Panc1 (cell line): ENCODE results near the gene MYOG. TPM values are rescaled to one million over a fixed set of nuclear protein-coding genes. Genes with fewer than 3 reads are reported as not detected.

Experiments
- ATAC-seq: fragments of 200-7000 bp; cut with Tn5 transposase; 2 replicates; pipeline ENCODE4 v1.9.1; 2020; ENCODE audit warnings: mild to moderate bottlenecking, moderate library complexity
- BruUV-seq: library from RNA; stranded (reverse); fragments of 400-500 nt; replicated peaks from 2 replicates; lab custom pipeline; 2021; lab: Mats Ljungman, UMichigan
- CTCF ChIA-PET: fragments of 300-600 bp; sonication (Branson Sonifier 250); formaldehyde crosslinking; loops from one replicate; lab custom pipeline; 2022; ENCODE audit warnings: antibody characterized with exemption; lab: Charles Lee
- POLR2A ChIA-PET: fragments of 300-600 bp; sonication (Branson Sonifier 250); formaldehyde crosslinking; loops from one replicate; lab custom pipeline; 2022; ENCODE audit warnings: antibody characterized with exemption; lab: Charles Lee
- DNase-seq: peaks from one replicate; pipeline ENCODE4 v3.0.0-alpha.2; 2010; ENCODE audit warnings: low read depth, low spot score
- H3K27ac ChIP-seq: 2 replicates; pipeline ENCODE4 v1.5.1; 2011; ENCODE audit warnings: mild to moderate bottlenecking, low read length, inconsistent platforms
- H3K27me3 ChIP-seq: fragments of 200-500 bp; sonication (Bioruptor generic); 2 replicates; pipeline ENCODE4 v1.6.0; 2014; ENCODE audit warnings: low read length, inconsistent platforms; ENCODE audit not compliant: control insufficient read depth, insufficient read depth
- H3K36me3 ChIP-seq: fragments of 200-500 bp; sonication (Bioruptor generic); 2 replicates; pipeline ENCODE4 v1.5.1; 2014; ENCODE audit warnings: inconsistent platforms, mild to moderate bottlenecking, low read length, moderate library complexity; ENCODE audit not compliant: control insufficient read depth, insufficient read depth
- H3K4me1 ChIP-seq: 2 replicates; pipeline ENCODE4 v1.5.1; 2011; ENCODE audit warnings: inconsistent platforms, mild to moderate bottlenecking, low read length, moderate library complexity; ENCODE audit not compliant: control insufficient read depth, insufficient read depth
- H3K4me3 ChIP-seq, 2 experiments: 2 replicates each; pipeline ENCODE4 v1.5.1; 2011 to 2012; ENCODE audit warnings: low read depth in 2 of 2, low read length in 2 of 2, mild to moderate bottlenecking in 2 of 2, inconsistent platforms in 1 of 2, moderate library complexity in 1 of 2
- H3K9me3 ChIP-seq: fragments of 200-500 bp; sonication (Bioruptor generic); 2 replicates; pipeline ENCODE4 v1.5.1; 2014; ENCODE audit warnings: low read depth, mild to moderate bottlenecking, inconsistent platforms, low read length, moderate library complexity; ENCODE audit not compliant: control insufficient read depth, insufficient read depth
- CTCF ChIP-seq: fragments of 450-650 bp; IDR thresholded peaks from 2 replicates; pipeline ENCODE4 v1.5.1; 2017; ENCODE audit warnings: mild to moderate bottlenecking
- POLR2AphosphoS5 ChIP-seq: IDR thresholded peaks from 2 replicates; pipeline ENCODE4 v1.6.1; 2012; ENCODE audit warnings: mild to moderate bottlenecking, low read depth, low read length, moderate library complexity
- REST ChIP-seq, 2 experiments: IDR thresholded peaks; 2 replicates each; pipeline ENCODE4 v1.6.1; 2011 to 2012; ENCODE audit warnings: low read depth in 2 of 2, control low read depth in 1 of 2, low read length in 1 of 2, mild to moderate bottlenecking in 1 of 2, moderate library complexity in 1 of 2; ENCODE audit not compliant: insufficient read depth in 1 of 2
- SIN3A ChIP-seq: IDR thresholded peaks from 2 replicates; pipeline ENCODE4 v1.6.1; 2012; ENCODE audit warnings: low read depth, mild to moderate bottlenecking, low read length, moderate library complexity, borderline replicate concordance; ENCODE audit not compliant: insufficient read depth
- TCF7L2 ChIP-seq: IDR thresholded peaks from 2 replicates; pipeline ENCODE4 v1.6.1; 2011; ENCODE audit warnings: mild to moderate bottlenecking, low read depth, low read length, inconsistent platforms
- in situ Hi-C: cut with HindIII; loops from 2 replicates; pipeline ENCODE4 v1.10.0; 2016; ENCODE audit warnings: low sequenced_read_pairs, low pct_unique_long_range_greater_than_20kb
- intact Hi-C: fragments of 100-400 bp; cut with micrococcal nuclease; formaldehyde crosslinking; loops from one replicate; pipeline ENCODE4 v1.10.0; 2022; ENCODE audit not compliant: unreplicated experiment
- total RNA-seq: library from RNA; stranded (reverse); gene quantifications from one replicate; pipeline ENCODE4 v1.2.1, GENCODE V29; 2021; ENCODE audit not compliant: unreplicated experiment

Gene MYOG
- total RNA-seq, 1 experiment from 2014 or later: not detected

GRCh38 chr1:203126866-203127665, 41.3 kb upstream of the MYOG start:
- Histone ChIP-seq H3K4me1 (peaks cover 28% of the 10 kb centered on the region), H3K9me3 (no peaks in the 10 kb centered on the region), H3K27ac (no peak overlapping the region), H3K4me3 (peak overlapping the region; percentile 39 to 58), H3K27me3 (peaks cover 7% of the 10 kb centered on the region), H3K36me3 (no peaks in the 10 kb centered on the region)
- DNase-seq (no peak), ATAC-seq (no peak)
- TF ChIP-seq SIN3A (no peak), POLR2AphosphoS5 (no peak), TCF7L2 (no peak), REST (IDR thresholded peaks at IDR 0.05; ENCODE audit: insufficient read depth in 1 of 2, low read depth in 2 of 2, low read length in 1 of 2) (no peak), CTCF (no peak)
- in situ Hi-C loops (no loop called here), intact Hi-C loops (no loop called here)
- CTCF ChIA-PET: interaction anchor here (0.8 to 1.4 kb wide), 4 partner anchors 9 to 75 kb away, joined by 3 to 5 read pairs (median 4); no protein-coding TSS in a partner anchor
- POLR2A ChIA-PET: no interaction called here
- BruUV-seq: no TSS peak

- Histone ChIP-seq H3K4me1 (peaks cover 28% of the 10 kb centered on the region), H3K9me3 (no peaks in the 10 kb centered on the region), H3K4me3 (no peak overlapping the region), H3K27ac (no peak overlapping the region), H3K27me3 (peaks cover 7% of the 10 kb centered on the region), H3K36me3 (no peaks in the 10 kb centered on the region)
- in situ Hi-C loops: no loop called here
- ChIA-PET POLR2A (no interaction called here), CTCF (interaction anchor here (1.0 kb wide), 1 partner anchor 8 kb away, joined by 4 read pairs; no protein-coding TSS in a partner anchor)
- TF ChIP-seq POLR2AphosphoS5: no peak
- no peak for TF ChIP-seq SIN3A
- TF ChIP-seq REST (IDR thresholded peaks at IDR 0.05; ENCODE audit: insufficient read depth in 1 of 2, low read depth in 2 of 2, low read length in 1 of 2): no peak
- TF ChIP-seq TCF7L2: no peak
- peak; percentile 66; the same call in 1 of the 2 replicates for TF ChIP-seq CTCF
- DNase-seq (no peak), ATAC-seq (no peak)
- intact Hi-C loops: no loop called here
- no TSS peak for BruUV-seq
These were observed 40.5 kb upstream of the MYOG start for GRCh38 chr1:203126151-203126865.
